HG02852 (cell line): ENCODE measurements around the gene VN1R5.
"Not testable (repeated sequence)": the region's sequence is repeated elsewhere in the genome, so short reads cannot be mapped to it uniquely, and the experiment has no call there.

Experiments
- ATAC-seq: cut with Tn5 transposase; IDR thresholded peaks from one replicate; pipeline ENCODE4 v1.9.1; 2021; ENCODE audit warnings: mild to moderate bottlenecking, moderate library complexity; ENCODE audit not compliant: unreplicated experiment

VN1R5 gene

DNA sequence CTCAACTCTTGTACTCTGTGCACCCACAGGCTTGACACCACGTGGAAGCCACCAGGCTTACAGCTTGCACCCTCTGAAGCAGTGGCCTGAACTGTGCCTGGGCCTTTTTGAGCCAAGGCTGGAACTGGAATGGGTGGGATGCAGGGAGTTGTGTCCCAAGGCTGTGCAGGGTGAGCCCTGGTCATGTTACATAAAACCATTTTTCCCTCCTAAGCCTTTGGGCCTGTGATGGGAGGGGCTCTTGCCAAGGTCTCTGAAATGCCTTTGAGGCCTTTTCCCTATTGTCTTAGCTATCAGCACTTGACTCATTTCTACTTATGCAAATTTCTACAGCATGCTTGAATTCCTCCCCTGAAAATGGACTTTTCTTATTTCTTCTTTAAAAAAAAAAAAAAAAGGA lies 14.1 kb downstream of the VN1R5 start:
- ATAC-seq, result no peak

DNA sequence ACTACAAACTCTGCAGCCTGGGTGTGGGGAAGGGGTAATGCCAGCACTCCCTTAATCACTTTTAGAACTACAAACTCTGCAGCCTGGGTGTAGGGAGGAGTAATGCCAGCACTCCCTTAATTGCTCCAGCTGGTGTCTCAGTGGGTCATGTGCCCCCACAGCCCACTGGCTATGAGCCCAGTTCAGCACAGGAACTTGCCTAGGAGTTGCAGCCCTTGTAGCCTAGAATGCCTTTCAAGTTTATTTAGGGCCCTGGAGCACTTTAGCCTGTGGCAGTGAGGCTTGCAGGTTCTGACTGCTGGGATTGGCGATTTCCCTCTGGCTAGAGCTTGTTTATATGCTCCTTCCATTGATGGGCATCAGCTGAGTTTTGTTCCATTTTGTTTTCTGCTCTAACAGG lies 17.1 kb downstream of the VN1R5 start:
- no peak for ATAC-seq

DNA sequence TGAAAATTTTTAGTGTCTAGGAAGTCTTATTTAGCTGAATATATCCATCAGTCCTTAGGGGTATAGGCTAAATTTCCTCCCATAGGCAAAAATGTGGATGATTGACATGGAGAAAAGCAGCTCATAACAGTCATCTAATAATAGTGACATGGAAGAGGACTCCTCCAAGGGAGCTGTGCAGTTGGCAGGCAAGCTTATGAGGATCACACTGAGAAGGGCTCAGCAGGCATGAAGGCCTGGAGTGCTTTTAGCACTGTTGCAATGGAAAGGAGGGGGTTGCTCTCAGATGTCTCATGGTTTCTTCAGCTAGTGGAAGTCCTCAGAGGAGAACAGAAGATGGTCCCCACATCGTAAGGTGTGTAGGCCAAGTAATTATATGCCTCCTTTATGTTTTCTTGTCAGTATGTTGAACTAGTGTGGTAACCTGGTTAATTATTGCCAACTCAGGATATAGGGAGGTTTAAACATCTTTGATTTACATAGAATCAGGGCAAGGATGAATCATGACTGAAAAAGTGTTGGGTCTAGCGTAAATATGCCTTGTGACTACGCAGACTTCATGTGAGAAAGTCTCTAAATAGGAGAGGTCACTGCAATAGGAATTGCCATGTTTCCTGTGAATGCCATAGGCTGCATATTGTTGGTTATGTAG lies 18.9 kb downstream of the VN1R5 start:
- ATAC-seq, result no peak

- ATAC-seq, result no peak
Measured at GRCh38 chr1:247277191-247277590, 21.3 kb downstream of the VN1R5 start.

GRCh38 chr1:247281001-247281574 lies 25.2 kb downstream of the VN1R5 start:
- no peak for ATAC-seq

- ATAC-seq, result no peak
Measured at GRCh38 chr1:247286134-247286670, 30.3 kb downstream of the VN1R5 start.

DNA sequence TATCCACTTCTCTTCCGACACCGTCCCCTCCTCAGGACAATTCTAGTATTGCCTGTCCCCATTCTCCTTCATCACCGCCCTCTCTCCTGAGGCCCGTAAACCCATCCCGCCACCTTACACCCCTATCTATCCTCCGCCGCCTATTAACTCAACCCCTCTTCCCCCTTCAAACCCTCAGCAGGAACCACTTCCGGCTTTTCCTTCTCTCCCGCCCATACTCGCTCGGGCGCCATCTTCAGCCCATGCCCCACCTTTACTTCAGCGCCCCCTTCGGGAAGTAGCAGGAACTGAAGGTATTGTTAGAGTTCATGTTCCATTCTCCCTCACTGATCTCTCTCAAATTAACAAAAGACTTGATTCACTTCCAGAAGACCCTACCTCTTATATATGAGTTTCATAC lies 31.6 kb downstream of the VN1R5 start:
- no peak for ATAC-seq

DNA sequence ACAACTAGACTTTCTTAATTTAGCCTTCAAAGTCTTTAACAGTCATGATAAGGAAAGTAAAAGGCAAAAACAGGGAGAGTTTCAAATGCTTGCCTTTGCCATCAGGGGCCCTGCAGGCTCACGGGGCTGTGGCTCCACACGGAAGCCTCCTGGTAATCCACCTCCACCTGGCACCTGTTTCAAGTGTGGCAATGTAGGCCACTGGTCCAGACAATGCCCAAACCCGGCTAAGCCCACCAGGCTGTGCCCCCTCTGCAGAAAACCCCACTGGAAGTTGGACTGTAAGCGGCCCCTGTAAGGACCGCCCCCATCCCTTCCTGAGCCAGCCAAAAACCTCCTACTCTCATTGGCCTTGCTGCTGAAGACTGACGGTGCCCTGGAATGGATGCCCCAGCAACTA lies 32.5 kb downstream of the VN1R5 start:
- ATAC-seq, result no peak

- not testable (repeated sequence) for ATAC-seq
Measured at GRCh38 chr1:247289274-247289892, 33.5 kb downstream of the VN1R5 start.

DNA sequence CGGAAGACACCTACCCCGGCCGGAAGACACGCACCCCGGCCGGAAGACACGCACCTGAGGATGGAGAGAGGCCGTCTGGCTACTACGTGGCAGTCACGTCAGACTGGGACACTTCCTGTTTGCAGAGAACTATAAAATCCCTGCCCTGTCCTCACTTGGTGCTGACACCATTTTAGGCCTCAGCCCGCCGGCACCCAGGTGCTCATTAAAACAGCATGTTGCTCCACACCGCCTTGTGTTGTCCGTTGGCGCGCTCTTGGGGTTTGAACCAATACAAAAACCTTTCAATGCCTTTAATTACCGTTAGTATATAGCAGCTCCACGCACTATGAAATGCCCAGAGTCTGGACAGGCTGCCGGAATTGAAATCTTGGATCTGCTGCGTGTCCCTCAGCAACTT lies 34.7 kb downstream of the VN1R5 start:
- no peak for ATAC-seq

DNA sequence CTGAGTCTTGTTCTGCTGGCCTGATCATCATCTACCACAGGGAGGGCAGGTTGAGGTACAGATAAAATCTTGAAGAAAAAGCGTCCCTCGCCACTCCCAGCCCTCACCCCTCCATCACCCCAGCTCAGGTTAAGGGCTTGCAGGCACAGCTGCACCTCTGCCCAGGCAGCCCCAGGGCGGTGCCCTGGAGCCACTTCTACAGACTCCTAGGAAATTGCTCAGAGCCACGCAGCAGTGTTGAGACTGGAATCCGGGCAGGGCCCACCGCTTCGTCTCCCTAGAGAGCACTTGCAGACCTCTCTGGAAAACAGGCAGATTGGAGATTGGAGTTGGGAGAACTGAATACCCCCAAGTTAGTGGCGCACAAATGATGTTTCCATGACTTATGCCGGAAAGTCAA lies 35.3 kb downstream of the VN1R5 start:
- no peak for ATAC-seq

DNA sequence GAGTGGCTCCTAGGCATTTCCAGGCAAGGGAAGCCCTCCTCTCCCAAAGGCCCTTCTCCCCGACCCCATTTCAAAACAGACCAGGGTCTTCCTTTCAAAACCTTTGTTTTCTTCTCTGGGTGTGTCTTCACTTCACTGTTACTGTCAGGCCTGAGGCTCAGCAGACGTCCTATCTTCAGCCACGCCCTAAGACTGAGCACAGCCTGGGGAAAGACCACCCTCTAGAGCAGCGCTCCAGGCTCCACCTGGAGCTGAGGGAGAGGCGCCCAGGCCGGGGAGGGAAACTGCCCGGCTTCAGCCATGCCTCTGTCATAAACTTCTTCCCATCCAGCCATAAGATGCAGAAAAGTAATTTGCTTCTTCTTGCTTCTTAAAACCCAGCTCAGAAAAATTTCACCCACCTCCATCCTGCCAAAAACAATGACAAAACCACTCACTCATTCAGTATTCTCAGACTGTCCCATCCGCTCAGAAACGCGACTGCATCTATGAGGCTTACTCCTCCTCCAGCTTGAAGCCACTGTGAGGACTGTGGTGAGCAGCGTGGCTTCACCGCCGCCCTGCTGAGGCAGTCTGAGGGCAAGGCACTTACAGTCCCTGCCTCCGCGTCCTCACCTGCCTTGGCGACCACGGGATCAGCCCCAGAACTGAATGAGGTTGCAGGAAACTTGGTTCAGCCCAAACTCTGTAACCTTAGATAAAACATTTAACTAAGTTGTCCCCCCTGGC lies 36.1 kb downstream of the VN1R5 start:
- ATAC-seq, result no peak

- no peak for ATAC-seq
Measured at GRCh38 chr1:247293047-247293446, 37.2 kb downstream of the VN1R5 start.

GRCh38 chr1:247294282-247294681 lies 38.4 kb downstream of the VN1R5 start:
- ATAC-seq, result no peak

- ATAC-seq, result no peak
Measured at GRCh38 chr1:247295274-247295684, 39.4 kb downstream of the VN1R5 start.

DNA sequence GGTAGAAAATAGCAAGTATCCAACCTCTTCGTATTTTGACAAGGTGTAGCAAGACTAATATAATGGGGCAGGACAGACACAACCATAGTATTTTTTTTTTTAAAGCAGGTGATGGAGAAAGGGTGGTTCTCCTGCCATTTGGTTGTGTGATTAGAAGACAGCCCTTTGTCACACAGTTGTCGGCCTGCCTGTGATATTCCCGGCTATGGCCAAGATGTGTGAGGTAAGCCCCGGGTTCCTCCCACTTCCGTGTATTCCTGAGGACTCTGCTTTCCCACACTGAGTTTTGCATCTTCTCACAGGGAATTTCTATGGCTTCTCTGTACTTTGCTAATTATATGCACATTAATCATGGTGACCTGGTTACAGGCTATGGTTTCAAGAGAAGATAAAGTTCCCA lies 39.9 kb downstream of the VN1R5 start:
- ATAC-seq, result no peak

GRCh38 chr1:247296599-247297180 lies 40.8 kb downstream of the VN1R5 start:
- no peak for ATAC-seq

DNA sequence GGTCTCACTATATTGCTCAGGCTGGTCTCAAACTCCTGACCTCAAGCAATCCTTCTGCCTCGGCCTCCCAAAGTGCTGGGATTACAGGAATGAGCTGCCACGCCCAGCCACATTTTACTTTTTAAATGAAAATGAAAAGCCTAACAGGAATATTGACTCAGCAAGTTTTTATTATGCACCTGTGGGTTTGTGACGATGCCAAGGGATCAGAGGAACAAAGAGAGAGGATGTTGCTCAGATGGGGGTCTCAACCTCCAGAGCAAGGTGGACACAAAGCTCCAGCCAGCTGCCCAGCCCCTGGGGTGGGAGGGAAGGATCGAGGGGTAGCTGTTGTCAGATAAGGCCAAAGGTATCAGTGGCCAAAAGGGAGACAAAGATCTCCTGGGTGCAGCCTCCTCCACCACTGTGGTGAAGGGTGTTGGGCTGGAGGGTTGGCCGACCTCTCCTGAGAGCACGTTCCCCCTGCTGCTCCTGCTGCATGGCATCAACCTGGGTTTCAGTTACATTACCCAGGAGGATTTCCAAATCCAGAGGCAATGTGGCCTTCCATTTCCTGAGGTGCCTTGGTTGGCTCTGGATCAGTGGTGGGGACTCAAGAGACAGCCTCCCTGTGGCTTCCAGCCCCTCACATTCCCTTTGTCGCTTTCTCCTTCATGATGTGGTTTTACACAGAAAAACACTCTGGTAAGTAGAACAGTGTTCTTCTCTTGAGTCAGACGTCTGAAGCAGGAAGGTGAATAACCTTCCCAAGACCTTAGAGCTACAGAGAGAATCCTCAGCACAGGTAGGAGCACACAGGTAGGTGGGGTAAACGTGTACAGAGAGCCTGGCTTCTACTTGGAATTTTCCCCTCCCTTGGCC lies 41.6 kb downstream of the VN1R5 start:
- no peak for ATAC-seq

GRCh38 chr1:247298124-247298481 lies 42.2 kb downstream of the VN1R5 start:
- ATAC-seq, result no peak

DNA sequence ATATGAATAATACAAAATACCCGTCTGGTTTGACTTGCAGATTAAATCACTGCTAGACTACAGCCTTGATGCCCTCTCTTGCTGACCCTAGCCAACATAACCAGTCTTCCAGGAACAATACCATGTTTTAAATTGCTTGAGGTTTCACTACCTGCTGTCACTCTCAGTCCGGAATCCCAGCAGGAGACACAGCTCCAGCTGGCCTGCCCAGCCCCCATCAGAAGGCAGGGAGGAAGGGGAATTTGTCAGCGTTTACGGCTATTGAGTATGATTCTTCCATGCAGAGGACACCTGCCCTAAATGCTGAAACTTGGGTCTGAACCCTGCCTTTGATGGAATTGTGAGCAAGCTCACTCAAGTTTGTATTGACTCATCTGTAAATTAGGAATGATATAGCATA lies 42.8 kb downstream of the VN1R5 start:
- no peak for ATAC-seq
